Measurements from ENCODE around the gene TOMM20L.
A peak's percentile ranks its signal among the peaks of the same experiment; 100 is the strongest.

- TF ChIP-seq ARNT (IDR thresholded peaks at IDR 0.05) (no peak), ZNF384 (IDR thresholded peaks at IDR 0.05) (no peak), FOXA1 (IDR thresholded peaks at IDR 0.05) (no peak), ELF4 (IDR thresholded peaks at IDR 0.05) (peak; percentile 14; the same call in 1 of the 2 replicates), BHLHE40 (IDR thresholded peaks at IDR 0.05; ENCODE audit: borderline replicate concordance) (no peak), CTBP1 (IDR thresholded peaks at IDR 0.05; ENCODE audit: borderline replicate concordance) (peak; percentile 65), FOXK2 (IDR thresholded peaks at IDR 0.05) (peak; percentile 93), SUZ12 (IDR thresholded peaks at IDR 0.05) (no peak), L3MBTL2 (conservative IDR thresholded peaks at IDR 0.05) (no peak; the same call in 1 of the 2 replicates), SP1 (IDR thresholded peaks at IDR 0.05) (no peak), HDGF (IDR thresholded peaks at IDR 0.05; ENCODE audit: borderline replicate concordance) (no peak), FOXM1 (IDR thresholded peaks at IDR 0.05; ENCODE audit: borderline replicate concordance) (no peak; the same call in none of the 2 replicates), TARDBP (IDR thresholded peaks at IDR 0.05) (peak; percentile 41; the same call in 1 of the 2 replicates), NFRKB (IDR thresholded peaks at IDR 0.05) (peak; percentile 44; the same call in 1 of the 2 replicates)
Measured at GRCh38 chr14:58427281-58428117, 31.8 kb downstream of the TOMM20L start, which contains the start of the genes KIAA0586 and TIMM9.
